Measurements from ENCODE around the gene RPL22. TPM values are rescaled to one million over a fixed set of nuclear protein-coding genes. Genes with fewer than 3 reads are reported as not detected.

The RPL22 gene
- total and polyA plus RNA-seq, 3 experiments from 2014 or later = 213 to 449 (median 397) TPM

DNA sequence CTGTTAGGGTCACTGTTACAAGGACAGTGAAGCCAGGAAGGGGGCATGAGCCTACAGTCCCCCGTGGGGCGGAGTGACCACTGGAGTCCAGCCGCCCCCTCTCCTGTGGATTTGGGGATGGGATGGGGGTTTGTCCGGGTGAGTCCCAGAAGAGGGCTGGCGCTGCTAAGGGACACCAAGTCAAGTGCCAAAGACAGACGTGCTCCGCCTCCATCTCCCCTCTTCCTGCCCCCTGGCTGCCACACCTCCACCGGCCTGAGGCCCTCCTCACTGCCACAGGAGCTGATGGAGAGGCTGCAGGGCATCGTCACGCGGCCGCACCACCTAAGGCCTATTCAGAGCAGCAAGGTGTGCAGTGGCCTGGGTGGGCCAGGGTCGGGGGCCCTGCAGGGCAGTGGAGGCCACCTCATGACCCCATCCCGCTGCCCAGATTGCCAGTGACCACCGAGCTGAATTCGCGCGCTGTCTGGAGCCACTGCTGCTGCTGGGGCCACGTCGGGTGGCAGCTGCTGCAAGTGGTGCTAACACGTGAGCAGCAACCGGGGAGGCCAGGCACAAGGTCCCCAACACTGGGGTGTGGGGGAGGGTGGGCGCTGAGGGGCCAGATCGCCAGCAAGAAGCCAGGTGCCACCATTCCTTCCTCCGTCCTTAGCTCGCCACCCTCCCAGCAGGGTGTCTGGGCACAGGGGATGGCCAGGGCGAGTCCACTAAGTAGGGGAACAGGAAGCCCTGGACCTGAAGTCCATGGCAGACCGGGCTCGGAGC is 11.4 kb upstream of the RPL22 start:
- H3K4me3 Mint-ChIP-seq = no peak overlapping the region
- POLR2A ChIA-PET = no interaction called here
- H3K9me3 Mint-ChIP-seq = peaks cover 0 to 2% (median 0%) of the 10 kb centered on the region in 5 donors

DNA sequence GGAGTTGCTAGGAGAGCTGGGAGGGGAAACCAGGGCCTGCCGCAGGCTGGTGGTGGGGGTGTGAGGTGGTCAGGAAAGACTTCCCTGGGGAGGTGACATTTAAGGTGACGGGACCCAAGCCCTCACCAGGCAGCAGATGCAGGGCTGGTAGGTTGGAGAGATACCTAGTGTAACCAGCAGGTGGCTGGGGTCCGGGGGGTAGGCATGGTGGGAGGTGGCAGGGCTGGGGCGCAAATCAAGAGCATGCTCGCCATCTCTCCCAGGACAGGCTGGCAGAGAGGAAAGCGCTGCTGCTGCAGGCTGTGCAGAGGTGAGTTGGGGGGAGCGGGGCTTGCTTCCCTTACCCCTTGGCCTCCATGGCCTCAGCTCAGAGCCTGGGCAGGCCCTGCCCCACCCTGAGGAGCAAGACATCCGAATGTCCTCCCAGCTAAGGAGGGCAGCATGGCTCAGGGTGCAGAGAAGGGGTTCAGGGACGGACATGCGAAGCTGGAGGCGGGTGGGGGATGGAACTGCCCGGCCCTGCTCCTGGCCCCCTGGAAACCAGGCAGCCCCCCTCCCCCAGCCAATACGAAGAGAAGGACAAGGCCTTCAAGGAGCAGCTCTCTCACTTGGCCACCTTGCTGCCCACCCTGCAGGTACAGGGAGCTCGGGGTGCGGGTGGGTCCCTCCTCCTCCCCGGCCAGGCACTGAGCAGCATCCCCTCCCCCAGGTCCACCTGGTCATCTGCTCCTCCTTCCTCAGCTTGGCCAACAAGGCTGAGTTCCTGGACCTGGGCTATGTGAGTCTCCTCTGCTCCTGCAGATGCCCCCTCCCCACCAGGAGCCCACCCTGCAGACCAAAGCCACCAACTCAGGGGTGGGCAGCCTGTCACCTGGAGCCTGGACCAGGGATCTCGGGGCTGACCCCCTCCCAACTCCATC is 10.5 kb upstream of the RPL22 start:
- Histone ChIP-seq H3K4me1 (ENCODE audit: insufficient read depth, low read length) (peaks cover 9% of the 10 kb centered on the region), H3K36me3 (ENCODE audit: insufficient read depth, low read length) (no peaks in the 10 kb centered on the region), H3K27ac (ENCODE audit: low read depth, low read length) (peak overlapping the region; percentile 51), H3K4me3 (ENCODE audit: low read length) (no peak overlapping the region), H3K27me3 (ENCODE audit: insufficient read depth, low read length, poor library complexity, severe bottlenecking) (peaks cover 10% of the 10 kb centered on the region), H3K9me3 (ENCODE audit: low read length) (no peaks in the 10 kb centered on the region)
- Mint-ChIP-seq H3K9me3 (no peaks in the 10 kb centered on the region), H3K27ac (peak overlapping the region in 1 of 8 donors; percentile 68), H3K36me3 (no peaks in the 10 kb centered on the region), H3K4me1 (peaks cover 0 to 14% (median 2%) of the 10 kb centered on the region in 3 donors), H3K27me3 (peaks cover 4 to 12% of the 10 kb centered on the region in 2 donors), H3K4me3 (peak overlapping the region in 5 of 7 donors; percentile 38 to 59 (median 52))
- DNase-seq = no peak
- CTCF ChIA-PET = interaction anchor here (1.1 kb wide), 1 partner anchor 35 kb away, joined by 3 read pairs; no protein-coding TSS in a partner anchor
- POLR2A ChIA-PET = no interaction called here

More for the DNA sequence above, 11.4 kb upstream of the RPL22 start:
- H3K9me3 ChIP-seq (ENCODE audit: low read length) = no peaks in the 10 kb centered on the region
- no peak overlapping the region for H3K4me3 ChIP-seq (ENCODE audit: low read length)
- no peak overlapping the region for H3K27ac ChIP-seq (ENCODE audit: low read depth, low read length)
- H3K36me3 ChIP-seq (ENCODE audit: insufficient read depth, low read length) = no peaks in the 10 kb centered on the region
- no peaks in the 10 kb centered on the region for H3K36me3 Mint-ChIP-seq
- H3K4me1 ChIP-seq (ENCODE audit: insufficient read depth, low read length) = peaks cover 4% of the 10 kb centered on the region
- peaks cover 8% of the 10 kb centered on the region for H3K27me3 ChIP-seq (ENCODE audit: insufficient read depth, low read length, poor library complexity, severe bottlenecking)
- H3K27ac Mint-ChIP-seq = no peak overlapping the region
- CTCF ChIA-PET = no interaction called here
- H3K4me1 Mint-ChIP-seq = peaks cover 0 to 10% (median 2%) of the 10 kb centered on the region in 3 donors
- peaks cover 4 to 16% of the 10 kb centered on the region in 2 donors for H3K27me3 Mint-ChIP-seq
- no peak for DNase-seq

DNA sequence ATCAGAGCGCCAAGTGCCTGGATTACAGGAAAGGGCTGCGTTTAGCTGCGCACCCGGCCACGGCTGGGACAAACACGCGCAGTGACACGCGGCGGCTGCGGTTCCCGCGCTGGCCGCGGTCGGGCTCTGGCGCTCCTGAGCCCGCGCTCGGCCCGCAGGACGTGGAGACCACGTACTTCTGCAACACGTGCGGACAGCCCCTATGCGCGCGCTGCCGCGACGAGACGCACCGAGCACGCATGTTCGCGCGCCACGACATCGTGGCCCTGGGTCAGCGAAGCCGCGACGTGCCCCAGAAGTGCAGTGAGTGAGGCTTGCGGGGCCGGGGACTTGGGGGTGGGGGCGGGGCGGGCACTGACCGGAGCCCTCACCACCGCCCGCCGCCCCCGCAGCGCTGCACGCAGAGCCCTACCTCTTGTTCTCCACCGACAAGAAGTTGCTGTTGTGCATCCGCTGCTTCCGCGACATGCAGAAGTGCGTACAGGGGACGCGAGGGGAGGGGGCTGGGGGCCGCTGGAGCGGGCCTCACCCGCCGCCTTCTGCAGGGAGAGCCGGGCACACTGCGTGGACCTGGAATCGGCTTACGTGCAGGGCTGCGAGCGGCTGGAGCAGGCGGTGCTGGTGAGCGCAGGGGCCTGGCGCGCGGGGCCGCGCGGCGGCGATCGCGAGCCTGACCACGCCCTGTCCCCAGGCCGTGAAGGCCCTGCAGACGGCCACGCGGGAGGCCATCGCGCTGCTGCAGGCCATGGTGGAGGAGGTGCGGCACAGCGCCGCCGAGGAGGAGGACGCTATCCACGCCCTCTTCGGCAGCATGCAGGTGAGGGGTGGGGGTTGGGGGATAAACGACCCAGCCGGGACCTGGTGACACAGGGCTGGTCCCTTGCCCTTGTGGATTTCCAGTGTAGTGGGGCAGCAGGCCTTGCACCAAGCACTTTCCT is 9.6 kb upstream of the RPL22 start:
- H3K27ac Mint-ChIP-seq = peak overlapping the region in 1 of 8 donors; percentile 68
- H3K27ac ChIP-seq (ENCODE audit: low read depth, low read length) = peak overlapping the region; percentile 51
- no peak overlapping the region for H3K4me3 ChIP-seq (ENCODE audit: low read length)
- no peaks in the 10 kb centered on the region for H3K36me3 ChIP-seq (ENCODE audit: insufficient read depth, low read length)
- ChIA-PET CTCF (interaction anchor here (1.0 to 1.1 kb wide), 2 partner anchors 9 to 36 kb away, joined by 3 read pairs; no protein-coding TSS in a partner anchor), POLR2A (no interaction called here)
- DNase-seq = no peak
- H3K36me3 Mint-ChIP-seq = no peaks in the 10 kb centered on the region
- peaks cover 4 to 12% of the 10 kb centered on the region in 2 donors for H3K27me3 Mint-ChIP-seq
- H3K4me1 Mint-ChIP-seq = peaks cover 0 to 17% (median 4%) of the 10 kb centered on the region in 3 donors
- no peaks in the 10 kb centered on the region for H3K9me3 Mint-ChIP-seq
- peaks cover 12% of the 10 kb centered on the region for H3K4me1 ChIP-seq (ENCODE audit: insufficient read depth, low read length)
- H3K4me3 Mint-ChIP-seq = peak overlapping the region; percentile 20 to 59 (median 44)
- H3K27me3 ChIP-seq (ENCODE audit: insufficient read depth, low read length, poor library complexity, severe bottlenecking) = peaks cover 12% of the 10 kb centered on the region
- H3K9me3 ChIP-seq (ENCODE audit: low read length) = no peaks in the 10 kb centered on the region

DNA sequence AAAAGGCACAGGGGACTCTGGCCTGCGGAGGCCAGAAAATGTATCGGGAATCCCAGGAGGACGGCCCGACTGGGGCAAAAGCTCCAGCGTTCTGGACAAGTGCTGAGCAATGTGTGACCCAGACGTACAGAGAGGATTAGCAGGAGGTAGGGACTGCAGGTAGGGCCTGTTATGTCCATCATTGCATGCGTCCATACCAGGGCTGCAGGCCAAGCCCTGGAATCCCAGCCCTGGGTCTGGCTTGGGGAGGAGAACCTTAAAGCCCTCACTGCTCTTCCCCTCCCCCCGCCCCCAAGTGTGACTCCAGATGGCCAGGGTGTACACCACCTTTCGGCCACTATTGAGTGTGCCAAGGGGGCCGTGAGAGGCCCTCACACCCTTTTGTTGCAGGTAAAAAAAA is 8.5 kb upstream of the RPL22 start:
- CTCF ChIA-PET = interaction anchor here (1.0 to 1.3 kb wide), 2 partner anchors 8 to 37 kb away, joined by 3 read pairs; no protein-coding TSS in a partner anchor
- Histone ChIP-seq H3K4me3 (ENCODE audit: low read length) (no peak overlapping the region), H3K9me3 (ENCODE audit: low read length) (no peaks in the 10 kb centered on the region), H3K36me3 (ENCODE audit: insufficient read depth, low read length) (no peaks in the 10 kb centered on the region), H3K27me3 (ENCODE audit: insufficient read depth, low read length, poor library complexity, severe bottlenecking) (peaks cover 12% of the 10 kb centered on the region), H3K27ac (ENCODE audit: low read depth, low read length) (peak overlapping the region; percentile 0), H3K4me1 (ENCODE audit: insufficient read depth, low read length) (peaks cover 12% of the 10 kb centered on the region)
- Mint-ChIP-seq H3K36me3 (no peaks in the 10 kb centered on the region), H3K27me3 (peaks cover 4 to 12% of the 10 kb centered on the region in 2 donors), H3K9me3 (no peaks in the 10 kb centered on the region), H3K27ac (no peak overlapping the region), H3K4me1 (peaks cover 0 to 17% (median 4%) of the 10 kb centered on the region in 3 donors), H3K4me3 (peak overlapping the region in 2 of 7 donors; percentile 27 to 43)
- POLR2A ChIA-PET = no interaction called here
- no peak for DNase-seq

DNA sequence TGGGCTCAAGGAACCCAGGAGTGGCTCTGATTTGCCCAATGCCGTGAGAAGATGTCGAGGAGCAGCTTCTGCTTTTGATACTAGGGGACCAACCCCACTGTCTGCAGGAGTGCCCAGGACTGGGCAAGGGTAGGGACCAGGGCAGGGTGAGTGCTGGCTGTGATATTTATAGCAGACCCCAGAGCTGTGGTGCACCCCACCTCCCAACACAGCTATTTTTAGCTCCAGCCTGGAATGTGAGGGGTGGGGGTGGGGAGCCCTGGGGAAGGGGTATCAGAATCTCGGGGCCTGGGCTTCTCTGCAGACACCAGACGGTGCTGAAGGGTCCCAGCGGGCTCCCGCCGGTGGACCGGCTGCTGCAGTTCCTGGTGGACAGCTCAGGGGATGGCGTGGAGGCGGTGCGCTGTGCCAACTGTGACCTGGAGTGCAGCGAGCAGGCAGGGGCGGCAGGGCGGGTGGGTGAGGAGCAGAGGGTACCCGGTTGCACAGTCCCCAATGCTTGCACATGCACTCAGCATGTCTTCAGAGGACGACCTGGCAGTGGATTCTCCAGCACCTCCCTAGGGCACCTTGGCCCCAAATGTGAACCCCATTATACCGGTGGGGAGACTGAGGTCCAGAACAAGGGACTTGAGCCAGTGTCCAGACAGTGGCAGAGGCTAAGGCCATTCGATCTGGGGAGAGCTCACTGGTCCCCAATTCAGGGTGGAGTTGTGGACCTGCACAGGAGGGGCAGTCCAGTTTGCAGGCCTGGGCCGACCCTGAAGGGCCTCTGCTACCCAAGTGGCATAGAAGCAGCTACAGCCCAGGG is 7.9 kb upstream of the RPL22 start:
- ChIA-PET POLR2A (no interaction called here), CTCF (interaction anchor here (0.8 to 1.3 kb wide), 3 partner anchors 16 to 577 kb away, joined by 3 read pairs; no protein-coding TSS in a partner anchor)
- Mint-ChIP-seq H3K4me3 (peak overlapping the region in 6 of 7 donors; percentile 20 to 87 (median 48)), H3K27ac (no peak overlapping the region), H3K9me3 (no peaks in the 10 kb centered on the region), H3K4me1 (peaks cover 0 to 17% (median 4%) of the 10 kb centered on the region in 3 donors), H3K36me3 (no peaks in the 10 kb centered on the region), H3K27me3 (peaks cover 4 to 12% of the 10 kb centered on the region in 2 donors)
- Histone ChIP-seq H3K4me3 (ENCODE audit: low read length) (no peak overlapping the region), H3K9me3 (ENCODE audit: low read length) (no peaks in the 10 kb centered on the region), H3K4me1 (ENCODE audit: insufficient read depth, low read length) (peaks cover 12% of the 10 kb centered on the region), H3K27me3 (ENCODE audit: insufficient read depth, low read length, poor library complexity, severe bottlenecking) (peaks cover 12% of the 10 kb centered on the region), H3K36me3 (ENCODE audit: insufficient read depth, low read length) (no peaks in the 10 kb centered on the region), H3K27ac (ENCODE audit: low read depth, low read length) (peak overlapping the region; percentile 0)
- no peak for DNase-seq

DNA sequence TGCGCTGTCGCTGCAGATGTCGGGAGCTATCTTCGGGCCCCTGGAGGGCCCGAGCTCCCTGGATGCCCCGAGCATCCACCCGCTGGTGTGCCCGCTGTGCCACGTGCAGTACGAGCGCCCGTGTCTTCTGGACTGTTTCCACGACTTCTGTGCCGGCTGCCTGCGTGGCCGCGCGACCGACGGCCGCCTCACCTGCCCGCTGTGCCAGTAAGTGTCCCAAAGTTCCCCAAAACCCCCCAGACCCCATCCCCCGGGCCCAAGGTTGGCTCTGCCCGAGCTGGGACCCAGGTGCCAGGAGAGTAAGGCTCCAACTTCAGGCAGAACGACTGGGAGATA is 7.1 kb upstream of the RPL22 start:
- Histone ChIP-seq H3K4me3 (ENCODE audit: low read length) (peak overlapping the region; percentile 47), H3K4me1 (ENCODE audit: insufficient read depth, low read length) (peaks cover 12% of the 10 kb centered on the region), H3K27me3 (ENCODE audit: insufficient read depth, low read length, poor library complexity, severe bottlenecking) (peaks cover 12% of the 10 kb centered on the region), H3K9me3 (ENCODE audit: low read length) (no peaks in the 10 kb centered on the region), H3K27ac (ENCODE audit: low read depth, low read length) (no peak overlapping the region), H3K36me3 (ENCODE audit: insufficient read depth, low read length) (no peaks in the 10 kb centered on the region)
- Mint-ChIP-seq H3K4me3 (peak overlapping the region; percentile 20 to 87 (median 63)), H3K9me3 (no peaks in the 10 kb centered on the region), H3K27me3 (peaks cover 4 to 12% of the 10 kb centered on the region in 2 donors), H3K27ac (no peak overlapping the region), H3K4me1 (peaks cover 0 to 17% (median 4%) of the 10 kb centered on the region in 3 donors), H3K36me3 (no peaks in the 10 kb centered on the region)
- CTCF ChIA-PET = interaction anchor here (0.8 to 1.0 kb wide), 2 partner anchors 15 to 578 kb away, joined by 3 read pairs; no protein-coding TSS in a partner anchor
- no peak for DNase-seq
- POLR2A ChIA-PET = interaction anchor here (0.5 kb wide), 1 partner anchor 435 kb away, joined by 3 read pairs; no protein-coding TSS in a partner anchor
